NCI-H2171 treated with DMSO at 0.1 percent for 48 hours (cell line): ENCODE measurements around the gene ZNF718.
A peak's percentile ranks its signal among the peaks of the same experiment; 100 is the strongest.
"Not testable (repeated sequence)": the region's sequence is repeated elsewhere in the genome, so short reads cannot be mapped to it uniquely, and the experiment has no call there.

Experiments
- DNase-seq: peaks from one replicate; lab custom pipeline; 2025; lab: John Stamatoyannopoulos, UW

The ZNF718 gene

GRCh38 chr4:124275-125081 lies at the start of gene ZNF718:
Gene ZNF718 (plus strand): TSS chr4:124501. CDS start chr4:124671, 170 bp downstream.
- DNase-seq = peak; percentile 92

GRCh38 chr4:85951-86350 lies 38.4 kb upstream of the ZNF718 start:
- DNase-seq = no peak

GRCh38 chr4:86559-87324 lies 37.6 kb upstream of the ZNF718 start:
- not testable (repeated sequence) for DNase-seq

GRCh38 chr4:98386-98785 lies 25.9 kb upstream of the ZNF718 start:
- no peak for DNase-seq

- no peak for DNase-seq
Observed at GRCh38 chr4:99863-100262, 24.4 kb upstream of the ZNF718 start.

GRCh38 chr4:107083-107443 lies 17.2 kb upstream of the ZNF718 start:
- DNase-seq = no peak

- no peak for DNase-seq
Observed at GRCh38 chr4:107444-108429, 16.6 kb upstream of the ZNF718 start.

- no peak for DNase-seq
Observed at GRCh38 chr4:112771-113170, 11.5 kb upstream of the ZNF718 start.

GRCh38 chr4:113732-114131 lies 10.6 kb upstream of the ZNF718 start:
- DNase-seq = no peak

GRCh38 chr4:114149-114548 lies 10.2 kb upstream of the ZNF718 start:
- no peak for DNase-seq

- DNase-seq = no peak
Observed at GRCh38 chr4:116499-116898, 7.8 kb upstream of the ZNF718 start.

GRCh38 chr4:120616-121015 lies 3.7 kb upstream of the ZNF718 start:
- no peak for DNase-seq

GRCh38 chr4:121408-122084 lies 2.8 kb upstream of the ZNF718 start:
- no peak for DNase-seq

- not testable (repeated sequence) for DNase-seq
Observed at GRCh38 chr4:123922-124274, 403 bp upstream of the ZNF718 start.

- no peak for DNase-seq
Observed at GRCh38 chr4:125091-125771, 930 bp downstream of the ZNF718 start.

- DNase-seq = no peak
Observed at GRCh38 chr4:125833-126232, 1.5 kb downstream of the ZNF718 start.

GRCh38 chr4:132483-132882 lies 8.2 kb downstream of the ZNF718 start:
- DNase-seq = no peak

GRCh38 chr4:138935-139334 lies 14.6 kb downstream of the ZNF718 start:
- no peak for DNase-seq

- no peak for DNase-seq
Observed at GRCh38 chr4:139691-140090, 15.4 kb downstream of the ZNF718 start.

- DNase-seq = no peak
Observed at GRCh38 chr4:146621-147020, 22.3 kb downstream of the ZNF718 start.

GRCh38 chr4:147233-147632 lies 22.9 kb downstream of the ZNF718 start:
- DNase-seq = no peak
